A673 (cell line): Measurements from ENCODE around the gene GALNT14. TPM values are rescaled to one million over a fixed set of nuclear protein-coding genes. Genes with fewer than 3 reads are reported as not detected.

Experiments
- BruUV-seq: library from RNA; stranded (reverse); fragments of 400-500 nt; replicated peaks from 2 replicates; lab custom pipeline; 2021; lab: Mats Ljungman, UMichigan
- CTCF ChIA-PET: fragments of 300-600 bp; sonication (Branson Sonifier 250); formaldehyde crosslinking; loops from one replicate; lab custom pipeline; 2022; ENCODE audit warnings: antibody characterized with exemption; lab: Charles Lee
- POLR2A ChIA-PET: fragments of 300-600 bp; sonication (Branson Sonifier 250); formaldehyde crosslinking; loops from one replicate; lab custom pipeline; 2022; ENCODE audit warnings: antibody characterized with exemption; ENCODE audit not compliant: low non-redundant PET; lab: Charles Lee
- DNase-seq: peaks from one replicate; pipeline ENCODE4 v3.0.0-alpha.2; 2015; ENCODE audit warnings: low spot score
- H3K27ac ChIP-seq: fragments of 200-600 bp; sonication (generic); 2 replicates; pipeline ENCODE4 v1.5.1; 2016; ENCODE audit warnings: mixed run types, low read depth, mild to moderate bottlenecking, mixed read lengths, antibody characterized with exemption, low read length; ENCODE audit not compliant: poor library complexity, severe bottlenecking
- H3K27me3 ChIP-seq: fragments of 200-600 bp; sonication (generic); replicated peaks from 2 replicates; pipeline ENCODE4 v1.6.1; 2017; ENCODE audit warnings: mixed run types, low read depth, mild to moderate bottlenecking, mixed read lengths, antibody characterized with exemption, low read length; ENCODE audit not compliant: insufficient read depth, poor library complexity
- H3K36me3 ChIP-seq: fragments of 200-600 bp; sonication (generic); 2 replicates; pipeline ENCODE4 v1.6.1; 2016; ENCODE audit warnings: mixed run types, mild to moderate bottlenecking, mixed read lengths, antibody characterized with exemption, low read length; ENCODE audit not compliant: insufficient read depth, poor library complexity, severe bottlenecking
- H3K4me1 ChIP-seq: fragments of 200-600 bp; sonication (generic); 2 replicates; pipeline ENCODE4 v1.6.1; 2017; ENCODE audit warnings: mixed run types, mild to moderate bottlenecking, mixed read lengths, antibody characterized with exemption, low read length; ENCODE audit not compliant: insufficient read depth, poor library complexity, severe bottlenecking
- H3K4me3 ChIP-seq: fragments of 200-600 bp; sonication (generic); 2 replicates; pipeline ENCODE4 v1.5.1; 2016; ENCODE audit warnings: low read depth, mixed run types, mild to moderate bottlenecking, mixed read lengths, low read length; ENCODE audit not compliant: poor library complexity, severe bottlenecking
- H3K9me3 ChIP-seq: fragments of 200-600 bp; sonication (generic); 2 replicates; pipeline ENCODE4 v1.6.1; 2016; ENCODE audit warnings: mixed run types, low read depth, mild to moderate bottlenecking, mixed read lengths, antibody characterized with exemption, low read length; ENCODE audit not compliant: poor library complexity, severe bottlenecking
- CTCF ChIP-seq: fragments of 300-800, 200-600 bp; sonication (generic); conservative IDR thresholded peaks from 2 replicates; pipeline ENCODE4 v1.5.1; 2017; ENCODE audit warnings: low read depth, mild to moderate bottlenecking, antibody characterized with exemption, low read length, moderate library complexity, mixed read lengths
- EZH2 ChIP-seq: fragments of 200-600 bp; sonication (generic); IDR thresholded peaks from 2 replicates; pipeline ENCODE4 v1.6.1; 2017; ENCODE audit warnings: borderline replicate concordance, low read depth, mild to moderate bottlenecking, mixed read lengths, antibody characterized with exemption, low read length; ENCODE audit not compliant: poor library complexity, severe bottlenecking
- intact Hi-C: fragments of 100-400 bp; cut with micrococcal nuclease; formaldehyde crosslinking; loops from one replicate; pipeline ENCODE4 v1.10.0; 2022; ENCODE audit not compliant: unreplicated experiment
- total RNA-seq: library from RNA; stranded (reverse); gene quantifications from 2 replicates; pipeline ENCODE4 v1.2.3, GENCODE V29; 2021

GALNT14 gene
- total RNA-seq, 1 experiment from 2014 or later = 9.7 TPM

- intact Hi-C loops = no loop called here
- POLR2A ChIA-PET = no interaction called here
These were observed 28.5 kb downstream of the GALNT14 start for GRCh38 chr2:31109633-31110192.

GRCh38 chr2:31108561-31109286 is 29.5 kb downstream of the GALNT14 start:
- POLR2A ChIA-PET = no interaction called here
- Histone ChIP-seq H3K27ac (no peak overlapping the region), H3K9me3 (no peaks in the 10 kb centered on the region), H3K4me3 (no peak overlapping the region), H3K27me3 (no peaks in the 10 kb centered on the region), H3K36me3 (no peaks in the 10 kb centered on the region), H3K4me1 (no peaks in the 10 kb centered on the region)
- no peak for DNase-seq
- CTCF ChIA-PET = no interaction called here
- intact Hi-C loops = no loop called here
- no TSS peak for BruUV-seq
- no peak for TF ChIP-seq CTCF
- TF ChIP-seq EZH2 = no peak

More at GRCh38 chr2:31109633-31110192, 28.5 kb downstream of the GALNT14 start:
- Histone ChIP-seq H3K36me3 (no peaks in the 10 kb centered on the region), H3K27ac (no peak overlapping the region), H3K4me3 (no peak overlapping the region), H3K4me1 (no peaks in the 10 kb centered on the region), H3K9me3 (no peaks in the 10 kb centered on the region), H3K27me3 (no peaks in the 10 kb centered on the region)
- CTCF ChIA-PET = no interaction called here
- DNase-seq = no peak
- BruUV-seq = no TSS peak
- TF ChIP-seq EZH2 (no peak), CTCF (no peak)

- POLR2A ChIA-PET = no interaction called here
- H3K4me1 ChIP-seq = no peaks in the 10 kb centered on the region
- DNase-seq = peak; percentile 21
- no peaks in the 10 kb centered on the region for H3K9me3 ChIP-seq
- no peak overlapping the region for H3K27ac ChIP-seq
- CTCF ChIA-PET = no interaction called here
- intact Hi-C loops = no loop called here
- no TSS peak for BruUV-seq
- H3K27me3 ChIP-seq = no peaks in the 10 kb centered on the region
- no peak for TF ChIP-seq EZH2
- TF ChIP-seq CTCF = no peak
- H3K36me3 ChIP-seq = no peaks in the 10 kb centered on the region
- no peak overlapping the region for H3K4me3 ChIP-seq
These were observed 30.5 kb downstream of the GALNT14 start for GRCh38 chr2:31107591-31108300.
